Activated CD8-positive, alpha-beta T cell treated with anti-CD3 and anti-CD28 coated beads for 36 hours (primary cell): ENCODE measurements around the gene SRD5A1. TPM values are rescaled to one million over a fixed set of nuclear protein-coding genes. Genes with fewer than 3 reads are reported as not detected.

Experiments used
- ATAC-seq: fragments of 200-7000 bp; cut with Tn5 transposase; one replicate; pipeline ENCODE4 v1.10.0; 2021; ENCODE audit warnings: mild to moderate bottlenecking, moderate library complexity
- CTCF ChIA-PET: fragments of 350-600 bp; sonication (Branson Sonifier 250); formaldehyde crosslinking; loops from one replicate; lab custom pipeline; 2021; ENCODE audit warnings: antibody characterized with exemption; lab: Charles Lee
- POLR2A ChIA-PET: fragments of 350-600 bp; sonication (Branson Sonifier 250); formaldehyde crosslinking; loops from one replicate; lab custom pipeline; 2021; ENCODE audit warnings: antibody characterized with exemption; lab: Charles Lee
- DNase-seq: peaks from one replicate; pipeline ENCODE4 v3.0.0-alpha.2; 2020
- H3K27ac Mint-ChIP-seq: one replicate; pipeline ENCODE4 v1.8.0; 2021; ENCODE audit warnings: mild to moderate bottlenecking, mixed read lengths
- H3K27me3 Mint-ChIP-seq: one replicate; pipeline ENCODE4 v1.8.0; 2021; ENCODE audit warnings: mixed read lengths
- H3K36me3 Mint-ChIP-seq: one replicate; pipeline ENCODE4 v1.8.0; 2021; ENCODE audit warnings: low read depth, mixed read lengths
- H3K4me1 Mint-ChIP-seq: one replicate; pipeline ENCODE4 v1.8.0; 2021; ENCODE audit warnings: low read depth, mixed read lengths
- H3K4me3 Mint-ChIP-seq: one replicate; pipeline ENCODE4 v1.8.0; 2021; ENCODE audit warnings: mild to moderate bottlenecking, moderate library complexity, mixed read lengths
- H3K9me3 Mint-ChIP-seq: one replicate; pipeline ENCODE4 v1.8.0; 2021; ENCODE audit warnings: mixed read lengths
- intact Hi-C: fragments of 100-400 bp; cut with micrococcal nuclease; formaldehyde crosslinking; loops from one replicate; pipeline ENCODE4 v1.10.0; 2022
- total RNA-seq, 2 experiments: library from RNA; stranded (reverse); gene quantifications; one replicate each; pipeline ENCODE4 v1.2.3, GENCODE V29; 2021
- TF ChIP-seq, protein P1 (sequence below): fragments of 200-600 bp; IDR thresholded peaks from one replicate; pipeline ENCODE4 v1.8.0; 2022; ENCODE audit warnings: antibody characterized with exemption, mild to moderate bottlenecking

The SRD5A1 gene
- total RNA-seq, 2 experiments from 2014 or later: 10.6 to 12.4 TPM

DNA sequence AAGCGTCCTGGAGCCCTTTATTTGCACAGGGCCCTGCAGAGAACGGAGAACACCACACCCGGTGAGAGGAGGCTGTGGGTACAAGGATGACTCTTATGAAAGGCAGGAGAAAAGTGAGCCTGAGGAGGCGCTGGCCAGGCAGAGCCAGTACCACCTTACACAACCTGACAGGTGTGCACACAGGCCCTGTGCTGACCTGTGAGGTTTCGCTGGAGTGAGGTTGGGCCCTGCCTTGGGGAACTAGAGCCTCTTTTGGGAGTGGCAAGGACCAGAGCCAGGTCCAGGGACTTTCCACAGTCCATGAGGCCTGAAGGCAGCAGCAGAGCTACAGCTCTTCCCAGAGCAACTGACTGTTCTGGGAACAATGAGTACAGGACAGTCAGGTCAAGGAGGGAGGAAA lies 3.1 kb downstream of the SRD5A1 start:
- ATAC-seq (no peak), DNase-seq (no peak)
- Mint-ChIP-seq H3K4me1 (peaks cover 15% of the 10 kb centered on the region), H3K27ac (no peak overlapping the region), H3K4me3 (no peak overlapping the region), H3K36me3 (peaks cover 12% of the 10 kb centered on the region), H3K27me3 (no peaks in the 10 kb centered on the region), H3K9me3 (no peaks in the 10 kb centered on the region)
- intact Hi-C loops: no loop called here
- POLR2A ChIA-PET: no interaction called here
- CTCF ChIA-PET: no interaction called here
- TF ChIP-seq, protein P1, sequence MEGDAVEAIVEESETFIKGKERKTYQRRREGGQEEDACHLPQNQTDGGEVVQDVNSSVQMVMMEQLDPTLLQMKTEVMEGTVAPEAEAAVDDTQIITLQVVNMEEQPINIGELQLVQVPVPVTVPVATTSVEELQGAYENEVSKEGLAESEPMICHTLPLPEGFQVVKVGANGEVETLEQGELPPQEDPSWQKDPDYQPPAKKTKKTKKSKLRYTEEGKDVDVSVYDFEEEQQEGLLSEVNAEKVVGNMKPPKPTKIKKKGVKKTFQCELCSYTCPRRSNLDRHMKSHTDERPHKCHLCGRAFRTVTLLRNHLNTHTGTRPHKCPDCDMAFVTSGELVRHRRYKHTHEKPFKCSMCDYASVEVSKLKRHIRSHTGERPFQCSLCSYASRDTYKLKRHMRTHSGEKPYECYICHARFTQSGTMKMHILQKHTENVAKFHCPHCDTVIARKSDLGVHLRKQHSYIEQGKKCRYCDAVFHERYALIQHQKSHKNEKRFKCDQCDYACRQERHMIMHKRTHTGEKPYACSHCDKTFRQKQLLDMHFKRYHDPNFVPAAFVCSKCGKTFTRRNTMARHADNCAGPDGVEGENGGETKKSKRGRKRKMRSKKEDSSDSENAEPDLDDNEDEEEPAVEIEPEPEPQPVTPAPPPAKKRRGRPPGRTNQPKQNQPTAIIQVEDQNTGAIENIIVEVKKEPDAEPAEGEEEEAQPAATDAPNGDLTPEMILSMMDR: no peak

DNA sequence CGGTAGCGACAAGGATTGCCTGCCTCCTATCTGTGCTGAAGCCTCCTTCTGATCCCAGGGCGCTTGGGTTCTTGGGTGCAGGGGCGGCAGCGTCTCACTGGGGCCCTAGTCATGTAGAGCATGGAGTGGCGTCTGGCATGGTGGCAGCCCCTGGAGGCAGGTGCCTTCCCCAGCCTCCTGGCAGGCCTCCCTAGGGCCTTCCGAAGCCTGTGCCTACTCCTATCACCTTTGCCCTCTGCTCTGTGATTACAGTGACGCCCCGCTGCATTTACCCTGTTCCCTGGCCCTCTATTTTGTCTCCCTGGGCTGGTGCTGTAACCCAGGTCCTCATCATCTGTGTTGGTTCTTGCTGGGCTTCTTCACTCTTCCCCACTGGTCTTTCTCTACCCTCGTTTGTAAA lies 3.8 kb downstream of the SRD5A1 start:
- DNase-seq: no peak
- CTCF ChIA-PET: no interaction called here
- Mint-ChIP-seq H3K4me3 (no peak overlapping the region), H3K36me3 (peaks cover 7% of the 10 kb centered on the region), H3K9me3 (no peaks in the 10 kb centered on the region), H3K27me3 (no peaks in the 10 kb centered on the region), H3K4me1 (peaks cover 12% of the 10 kb centered on the region), H3K27ac (no peak overlapping the region)
- intact Hi-C loops: no loop called here
- TF ChIP-seq, protein P1: no peak
- POLR2A ChIA-PET: no interaction called here
- ATAC-seq: no peak

- Mint-ChIP-seq H3K4me3 (no peak overlapping the region), H3K9me3 (no peaks in the 10 kb centered on the region), H3K27ac (no peak overlapping the region), H3K36me3 (peaks cover 2% of the 10 kb centered on the region), H3K4me1 (peaks cover 12% of the 10 kb centered on the region), H3K27me3 (no peaks in the 10 kb centered on the region)
- ChIA-PET POLR2A (no interaction called here), CTCF (interaction anchor here (1.2 kb wide), 1 partner anchor 108 kb away, joined by 4 read pairs; no protein-coding TSS in a partner anchor)
- ATAC-seq (no peak), DNase-seq (no peak)
- TF ChIP-seq, protein P1: no peak
- intact Hi-C loops: no loop called here
Observed at GRCh38 chr5:6637590-6637989, 4.3 kb downstream of the SRD5A1 start.

GRCh38 chr5:6638236-6638635 lies 5.0 kb downstream of the SRD5A1 start:
- Mint-ChIP-seq H3K27ac (no peak overlapping the region), H3K9me3 (no peaks in the 10 kb centered on the region), H3K4me3 (no peak overlapping the region), H3K36me3 (no peaks in the 10 kb centered on the region), H3K4me1 (peaks cover 12% of the 10 kb centered on the region), H3K27me3 (no peaks in the 10 kb centered on the region)
- TF ChIP-seq, protein P1: no peak
- ChIA-PET POLR2A (no interaction called here), CTCF (interaction anchor here (1.2 kb wide), 1 partner anchor 107 kb away, joined by 4 read pairs; no protein-coding TSS in a partner anchor)
- ATAC-seq: no peak
- no peak for DNase-seq
- intact Hi-C loops: no loop called here

DNA sequence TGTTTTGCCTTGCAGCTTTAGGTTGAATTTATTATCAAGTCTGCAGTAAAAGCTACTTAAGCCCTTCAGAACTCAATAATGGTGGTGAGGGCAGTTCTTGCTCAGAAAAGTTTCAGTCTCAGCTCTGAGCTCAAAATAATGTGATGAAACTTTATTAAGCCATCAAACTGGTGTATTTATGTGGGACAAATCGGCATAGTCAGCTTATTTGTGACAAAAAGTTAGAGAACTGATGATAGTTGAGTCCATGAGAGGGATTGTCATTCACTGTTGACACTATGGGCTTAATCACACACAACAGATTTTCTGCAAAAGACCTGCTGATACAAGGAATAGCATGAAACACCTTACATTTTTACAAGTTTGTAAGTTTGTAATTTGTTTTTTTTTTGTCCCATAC lies 9.4 kb downstream of the SRD5A1 start:
- no peak overlapping the region for H3K4me3 Mint-ChIP-seq
- ATAC-seq: no peak
- H3K36me3 Mint-ChIP-seq: peaks cover 10% of the 10 kb centered on the region
- CTCF ChIA-PET: interaction anchor here (1.0 kb wide), 1 partner anchor 12 kb away, joined by 3 read pairs; no protein-coding TSS in a partner anchor
- no peak overlapping the region for H3K27ac Mint-ChIP-seq
- no peaks in the 10 kb centered on the region for H3K9me3 Mint-ChIP-seq
- H3K4me1 Mint-ChIP-seq: no peaks in the 10 kb centered on the region
- intact Hi-C loops: no loop called here
- TF ChIP-seq, protein P1: no peak
- no peak for DNase-seq
- H3K27me3 Mint-ChIP-seq: no peaks in the 10 kb centered on the region
- POLR2A ChIA-PET: no interaction called here
